Stimulated activated CD8-positive, alpha-beta memory T cell treated with anti-CD3 and anti-CD28 coated beads, Interleukin-12 subunit alpha, Interleukin-12 subunit beta, amount 100 ng/mL, for 24 hours (primary cell): ENCODE results near the gene KRT34.
"Not testable (repeated sequence)": the region's sequence is repeated elsewhere in the genome, so short reads cannot be mapped to it uniquely, and the experiment has no call there.

Experiments used
- DNase-seq: peaks from one replicate; pipeline ENCODE4 v3.0.0-alpha.2; 2020; ENCODE audit errors: extremely low read depth

KRT34 gene

GRCh38 chr17:41367426-41368075 is 14.6 kb downstream of the KRT34 start:
- DNase-seq, result no peak

- no peak for DNase-seq
These were observed 16.0 kb downstream of the KRT34 start for GRCh38 chr17:41366070-41366469.

GRCh38 chr17:41363881-41364280 is 18.2 kb downstream of the KRT34 start:
- no peak for DNase-seq

GRCh38 chr17:41360296-41360995 is 21.7 kb downstream of the KRT34 start:
- DNase-seq, result no peak

GRCh38 chr17:41354536-41354935 is 27.6 kb downstream of the KRT34 start:
- no peak for DNase-seq

- DNase-seq, result no peak
These were observed 29.3 kb downstream of the KRT34 start for GRCh38 chr17:41352597-41353366.

- DNase-seq, result no peak
These were observed 30.9 kb downstream of the KRT34 start for GRCh38 chr17:41351177-41351576.

- not testable (repeated sequence) for DNase-seq
These were observed 31.7 kb downstream of the KRT34 start, which contains the start of gene KRT33A for GRCh38 chr17:41350381-41350878. KRT33A (minus strand) TSS chr17:41350828; CDS start chr17:41350767, 61 bp downstream.

- no peak for DNase-seq
These were observed 34.0 kb downstream of the KRT34 start for GRCh38 chr17:41347869-41348760.

GRCh38 chr17:41346421-41346820 is 35.7 kb downstream of the KRT34 start:
- not testable (repeated sequence) for DNase-seq

GRCh38 chr17:41345992-41346391 is 36.1 kb downstream of the KRT34 start:
- no peak for DNase-seq

GRCh38 chr17:41343029-41343428 is 39.1 kb downstream of the KRT34 start:
- DNase-seq, result no peak

GRCh38 chr17:41340934-41341861 is 40.9 kb downstream of the KRT34 start:
- no peak for DNase-seq

GRCh38 chr17:41340494-41340893 is 41.6 kb downstream of the KRT34 start:
- DNase-seq, result no peak

GRCh38 chr17:41339571-41340172 is 42.4 kb downstream of the KRT34 start:
- DNase-seq, result no peak

- DNase-seq, result no peak
These were observed 43.1 kb downstream of the KRT34 start for GRCh38 chr17:41338961-41339485.

GRCh38 chr17:41335747-41336146 is 46.4 kb downstream of the KRT34 start:
- no peak for DNase-seq

GRCh38 chr17:41334385-41335305 is 47.5 kb downstream of the KRT34 start:
- no peak for DNase-seq

GRCh38 chr17:41333836-41334235 is 48.3 kb downstream of the KRT34 start:
- DNase-seq, result no peak
